Measurements from ENCODE around the gene EFHC1. TPM values are rescaled to one million over a fixed set of nuclear protein-coding genes. Genes with fewer than 3 reads are reported as not detected.

EFHC1 gene
- total RNA-seq, 1 experiment from 2014 or later = 13.2 TPM

GRCh38 chr6:52416629-52417151 lies 3.5 kb upstream of the EFHC1 start:
- no peak overlapping the region for H3K4me3 Mint-ChIP-seq
- Histone ChIP-seq H3K79me1 (ENCODE audit: insufficient read depth, low read depth, low read length, poor library complexity, severe bottlenecking) (no peaks in the 10 kb centered on the region), H2BK120ac (ENCODE audit: low read depth, low read length, poor library complexity, severe bottlenecking) (no peak overlapping the region), H3K27ac (ENCODE audit: insufficient read length, low read depth, low read length) (no peak overlapping the region), H3K4me2 (ENCODE audit: insufficient read depth, insufficient read length, low read length) (no peak overlapping the region), H3T11ph (ENCODE audit: low read length) (no peak overlapping the region), H4K8ac (replicated peaks; ENCODE audit: insufficient read length, low read depth, low read length) (no peak overlapping the region), H3K23ac (ENCODE audit: insufficient read length, low read depth, low read length) (no peak overlapping the region), H3K9me3 (ENCODE audit: control insufficient read depth, low read depth, low read length) (no peaks in the 10 kb centered on the region), H2BK12ac (ENCODE audit: insufficient read length, low read depth, low read length) (no peak overlapping the region), H3K4ac (ENCODE audit: low read depth, low read length) (no peak overlapping the region), H2BK20ac (ENCODE audit: low read depth, low read length, poor library complexity, severe bottlenecking) (no peak overlapping the region), H3K14ac (ENCODE audit: insufficient read depth, low read length) (no peak overlapping the region), H2BK5ac (ENCODE audit: insufficient read length, low read length) (no peak overlapping the region), H4K20me1 (ENCODE audit: control insufficient read depth, insufficient read depth, insufficient read length) (no peaks in the 10 kb centered on the region), H4K91ac (ENCODE audit: insufficient read length, low read depth, low read length) (no peak overlapping the region), H4K5ac (ENCODE audit: insufficient read length, low read depth, low read length) (no peak overlapping the region), H2AFZ (ENCODE audit: low read length) (no peak overlapping the region), H3K79me2 (ENCODE audit: insufficient read depth, low read length) (no peaks in the 10 kb centered on the region), H3K18ac (ENCODE audit: insufficient read length, low read depth, low read length) (no peak overlapping the region), H3K56ac (ENCODE audit: insufficient read length, low read depth, low read length) (no peak overlapping the region), H3K27me3 (ENCODE audit: insufficient read depth, low read length) (no peaks in the 10 kb centered on the region), H3K23me2 (ENCODE audit: insufficient read length, low read depth, low read length, poor library complexity, severe bottlenecking) (peaks cover 15% of the 10 kb centered on the region), H3K4me1 (ENCODE audit: insufficient read depth, low read length) (no peaks in the 10 kb centered on the region), H2BK15ac (ENCODE audit: low read depth, low read length) (no peak overlapping the region), H3K9ac (ENCODE audit: extremely low read depth, insufficient read length, low read length) (no peak overlapping the region), H2AK5ac (ENCODE audit: insufficient read length, low read length) (no peak overlapping the region)
- DNase-seq = no peak
- H3K27me3 Mint-ChIP-seq (ENCODE audit: low read depth) = peaks cover 3% of the 10 kb centered on the region; the same call in 1 of the 2 replicates
- H3K27ac Mint-ChIP-seq = no peak overlapping the region
- peak; percentile 84 for TF ChIP-seq CTCF (conservative IDR thresholded peaks at IDR 0.05)
- H3K36me3 Mint-ChIP-seq (ENCODE audit: insufficient read depth in 1 of 3, low read depth in 3 of 3) = no peaks in the 10 kb centered on the region
- WGBS (ENCODE audit: extremely low coverage, insufficient read length, low lambda C conversion rate) = no CpG with 5 or more reads among the region's 1 CpG
- H3K4me1 Mint-ChIP-seq = peaks cover 14 to 18% of the 10 kb centered on the region in 2 experiments
- no peaks in the 10 kb centered on the region for H3K9me3 Mint-ChIP-seq

All from H9 (cell line).